Tibial nerve (tissue), 4 donors: ENCODE results near the gene TAS2R60.

Experiments
- CTCF ChIP-seq, 5 experiments: fragments of 200-600 bp in 3 of 5; fragments of 450-650 bp in 2 of 5; sonication (generic) in 3 of 5; IDR thresholded peaks; one replicate each; pipeline ENCODE4 v1.5.1; 2016 to 2019; ENCODE audit warnings: antibody characterized with exemption in 5 of 5, mild to moderate bottlenecking in 3 of 5, moderate library complexity in 2 of 5
- EP300 ChIP-seq, 2 donors: sonication (generic); formaldehyde crosslinking; IDR thresholded peaks; one replicate each; pipeline ENCODE4 v1.6.1; 2017; ENCODE audit warnings: antibody characterized with exemption in 2 of 2, mild to moderate bottlenecking in 1 of 2

- TF ChIP-seq CTCF (IDR thresholded peaks at IDR 0.05), result no peak
- no peak for TF ChIP-seq EP300 (IDR thresholded peaks at IDR 0.05)
Observed at GRCh38 chr7:143463556-143463955, 20.3 kb downstream of the TAS2R60 start.
